HG02588 (cell line): ENCODE results near the gene FAM83F.

Experiments
- ATAC-seq: cut with Tn5 transposase; IDR thresholded peaks from one replicate; pipeline ENCODE4 v1.9.1; 2021; ENCODE audit warnings: mild to moderate bottlenecking, moderate library complexity; ENCODE audit not compliant: unreplicated experiment

Gene FAM83F

GRCh38 chr22:40056154-40056553 is 61.4 kb downstream of the FAM83F start:
- ATAC-seq, result no peak

DNA sequence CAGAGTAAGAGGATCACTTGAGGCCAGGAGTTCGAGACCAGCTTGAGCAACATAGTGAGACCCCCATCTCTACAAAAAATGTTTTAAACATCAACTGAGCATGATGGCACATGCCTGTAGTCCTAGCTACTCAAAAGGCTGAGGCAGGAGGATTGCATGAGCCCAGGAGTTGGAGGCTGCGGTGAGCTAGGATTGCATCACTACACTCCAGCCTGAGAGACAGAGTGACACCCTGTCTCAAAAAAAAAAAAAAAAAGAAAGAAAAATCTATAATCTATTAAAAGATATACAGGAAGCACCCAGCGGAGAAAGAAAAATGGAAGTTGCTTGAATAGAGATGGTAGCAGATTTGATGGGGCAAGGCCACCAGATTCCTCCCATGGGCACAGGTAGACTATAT is 61.8 kb downstream of the FAM83F start:
- ATAC-seq, result no peak

- no peak for ATAC-seq
These were observed 62.9 kb downstream of the FAM83F start for GRCh38 chr22:40057652-40058051.

GRCh38 chr22:40058265-40058664 is 63.5 kb downstream of the FAM83F start:
- ATAC-seq, result no peak

GRCh38 chr22:40065981-40066380 is 71.2 kb downstream of the FAM83F start:
- ATAC-seq, result no peak

GRCh38 chr22:40067639-40068038 is 72.9 kb downstream of the FAM83F start:
- ATAC-seq, result no peak

DNA sequence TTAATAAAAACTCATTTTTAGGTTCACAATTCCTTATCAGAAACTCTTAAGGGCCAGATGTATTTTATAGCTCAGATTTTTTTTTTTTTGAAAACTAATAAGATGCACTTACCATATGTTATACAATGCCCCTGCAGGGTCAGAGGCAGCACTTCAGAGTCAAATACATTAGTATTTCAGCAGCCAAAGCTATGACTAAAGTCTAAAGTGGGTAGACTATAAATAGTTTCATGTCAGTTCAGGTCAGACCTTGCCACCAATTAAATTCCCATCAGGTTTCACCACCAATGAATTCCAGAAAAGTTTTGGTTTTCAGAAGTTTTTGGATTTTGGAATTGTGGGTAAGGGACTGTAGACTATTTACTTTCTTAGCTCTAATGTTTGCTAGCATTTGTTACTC is 75.9 kb downstream of the FAM83F start:
- no peak for ATAC-seq

GRCh38 chr22:40071720-40072119 is 77.0 kb downstream of the FAM83F start:
- ATAC-seq, result no peak

GRCh38 chr22:40076702-40077645 is 82.2 kb downstream of the FAM83F start:
- ATAC-seq, result no peak

DNA sequence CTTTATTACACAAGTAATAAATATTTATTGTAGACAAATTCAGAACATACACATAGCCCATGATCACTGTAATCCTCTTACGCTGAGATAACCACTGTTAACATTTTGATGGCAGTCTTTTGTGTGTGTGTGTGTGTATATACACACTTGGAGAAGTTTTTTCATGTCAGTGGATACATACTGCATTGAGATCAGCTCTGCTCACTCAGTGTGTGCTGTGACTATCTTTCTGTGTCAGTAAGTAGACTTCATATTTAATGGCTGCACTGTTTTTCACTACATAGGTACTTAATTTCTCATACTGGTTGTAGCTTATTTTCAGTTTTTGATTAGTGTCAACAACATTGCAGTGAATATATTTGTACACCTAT is 82.9 kb downstream of the FAM83F start:
- no peak for ATAC-seq

- no peak for ATAC-seq
These were observed 86.9 kb downstream of the FAM83F start for GRCh38 chr22:40081662-40082061.

GRCh38 chr22:40082184-40082583 is 87.4 kb downstream of the FAM83F start:
- no peak for ATAC-seq

DNA sequence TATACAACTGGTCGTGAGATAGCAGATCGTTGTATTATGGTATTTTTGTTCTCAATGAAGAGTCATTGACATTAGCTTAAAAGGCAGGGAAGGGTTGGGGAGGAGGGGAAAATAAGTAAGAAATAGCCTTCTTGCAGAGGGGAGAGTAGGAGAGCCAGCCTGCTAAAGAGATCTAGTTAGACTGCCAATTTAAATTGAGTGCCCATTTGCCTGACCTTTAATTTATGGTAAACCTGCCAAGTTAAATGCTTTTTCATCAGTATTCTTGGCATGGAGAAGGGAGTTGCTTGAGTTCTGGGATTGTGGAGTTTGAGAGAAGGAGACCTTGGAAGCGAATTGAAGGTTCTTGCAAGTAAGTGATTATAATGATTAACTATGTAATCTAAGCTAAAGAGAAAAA is 89.0 kb downstream of the FAM83F start:
- ATAC-seq, result no peak

- no peak for ATAC-seq
These were observed 89.5 kb downstream of the FAM83F start for GRCh38 chr22:40084246-40084645.

GRCh38 chr22:40088818-40089217 is 94.1 kb downstream of the FAM83F start:
- ATAC-seq, result no peak
